ENCODE data around the gene MYG1.

- TF ChIP-seq CTCF (IDR thresholded peaks at IDR 0.05) (no peak), POLR2A (IDR thresholded peaks at IDR 0.05) (no peak)
Measured at GRCh38 chr12:53290661-53291060, 8.8 kb upstream of the MYG1 start.
